GM12878 (cell line): ENCODE measurements around the gene BTBD10. TPM values are rescaled to one million over a fixed set of nuclear protein-coding genes. Genes with fewer than 3 reads are reported as not detected.
"Not testable (repeated sequence)": the region's sequence is repeated elsewhere in the genome, so short reads cannot be mapped to it uniquely, and the experiment has no call there.

Experiments
- ATAC-seq: fragments of 200-7000 bp; cut with Tn5 transposase; 3 replicates; pipeline ENCODE4 v1.9.1; 2020; ENCODE audit warnings: mild to moderate bottlenecking, moderate library complexity
- BruUV-seq: library from RNA; stranded (reverse); fragments of 400-500 nt; replicated peaks from 2 replicates; lab custom pipeline; 2021; lab: Mats Ljungman, UMichigan
- CTCF ChIA-PET: fragments of 300-600 bp; sonication (Branson Sonifier 250); formaldehyde crosslinking; extraction: SDS; loops from one replicate; lab custom pipeline; 2021; ENCODE audit warnings: inconsistent platforms; lab: Yijun Ruan, JAX
- POLR2A ChIA-PET: fragments of 350-600 bp; formaldehyde crosslinking; extraction: SDS; loops from one replicate; lab custom pipeline; 2021; ENCODE audit warnings: inconsistent platforms; lab: Charles Lee
- RAD21 ChIA-PET: fragments of 300-600 bp; sonication (Branson Sonifier 250); formaldehyde crosslinking; loops from one replicate; lab custom pipeline; 2023; ENCODE audit warnings: antibody characterized with exemption; ENCODE audit not compliant: unreplicated experiment; lab: Charles Lee
- SMC1A ChIA-PET: fragments of 300-600 bp; sonication (Branson Sonifier 250); formaldehyde crosslinking; loops from one replicate; lab custom pipeline; 2023; ENCODE audit not compliant: unreplicated experiment, uncharacterized antibody; lab: Charles Lee
- DNase-seq: peaks from one replicate; pipeline ENCODE4 v3.0.0-alpha.2; 2011; ENCODE audit warnings: low read depth, low spot score
- FAIRE-seq: peaks from 3 replicates; lab custom pipeline; 2011; peaks lifted over from hg19 to GRCh38; lab: Jason Lieb, UNC
- H2AFZ ChIP-seq: 2 replicates; pipeline ENCODE4 v1.6.0; 2011; ENCODE audit warnings: low read depth, low read length, control low read depth; ENCODE audit not compliant: control insufficient read depth
- H3K27ac ChIP-seq: 2 replicates; pipeline ENCODE4 v1.5.1; 2011; ENCODE audit warnings: control low read depth; ENCODE audit not compliant: control insufficient read depth, insufficient read depth
- H3K27me3 ChIP-seq, 2 experiments: replicated peaks in 1 of 2; 2 replicates each; pipeline versions ENCODE4 v1.6.0 to v1.6.1; 2011; ENCODE audit warnings: low read length in 1 of 2; ENCODE audit not compliant: control insufficient read depth in 2 of 2, insufficient read depth in 2 of 2
- H3K36me3 ChIP-seq, 2 experiments: 2 replicates each; pipeline ENCODE4 v1.5.1; 2011; ENCODE audit warnings: low read length in 1 of 2; ENCODE audit not compliant: control insufficient read depth in 2 of 2, insufficient read depth in 2 of 2
- H3K4me1 ChIP-seq: 2 replicates; pipeline ENCODE4 v1.6.1; 2011; ENCODE audit warnings: mild to moderate bottlenecking, low read length, moderate library complexity, mixed read lengths; ENCODE audit not compliant: control insufficient read depth, insufficient read depth
- H3K4me2 ChIP-seq: 2 replicates; pipeline ENCODE4 v1.6.0; 2011; ENCODE audit warnings: control low read depth; ENCODE audit not compliant: control insufficient read depth, insufficient read depth
- H3K4me3 ChIP-seq: fragments of 200-600 bp; sonication (generic); 2 replicates; pipeline ENCODE4 v1.5.1; 2016
- H3K79me2 ChIP-seq: 2 replicates; pipeline ENCODE4 v1.6.0; 2011; ENCODE audit warnings: low read length; ENCODE audit not compliant: control insufficient read depth, insufficient read depth
- H3K9ac ChIP-seq: 2 replicates; pipeline ENCODE4 v1.8.0; 2011; ENCODE audit warnings: low read length, control low read depth, mixed read lengths; ENCODE audit not compliant: control insufficient read depth, insufficient read depth
- H3K9me3 ChIP-seq: replicated peaks from 3 replicates; pipeline ENCODE4 v1.5.1; 2011; ENCODE audit warnings: mild to moderate bottlenecking, low read length; ENCODE audit not compliant: control insufficient read depth, insufficient read depth
- H4K20me1 ChIP-seq: 2 replicates; pipeline ENCODE4 v1.6.0; 2011; ENCODE audit not compliant: control insufficient read depth, insufficient read depth
- HDAC6 ChIP-seq: fragments of 200-600 bp; sonication (generic); IDR thresholded peaks from one replicate; pipeline ENCODE4 v1.8.0; 2017; ENCODE audit warnings: antibody characterized with exemption; ENCODE audit not compliant: unreplicated experiment
- SMAD5 ChIP-seq: IDR thresholded peaks from 2 replicates; pipeline ENCODE4 v1.6.1; 2016; ENCODE audit warnings: antibody characterized with exemption, low read depth
- STAT1 ChIP-seq: fragments of 450-650 bp; conservative IDR thresholded peaks from 2 replicates; pipeline ENCODE4 v1.6.1; 2014; ENCODE audit warnings: antibody characterized with exemption, mild to moderate bottlenecking
- WGBS: methylation state at CpG from one replicate; pipeline ENCODE4 v1.1.6; 2016; ENCODE audit warnings: low lambda C conversion rate; ENCODE audit not compliant: insufficient replicate concordance, insufficient coverage; ENCODE audit errors: missing lambda C conversion rate; 5-methylcytosine and 5-hydroxymethylcytosine counted together
- in situ Hi-C: fragments of 300-500 bp; cut with MboI; formaldehyde crosslinking; loops from 9 replicates; pipeline ENCODE4 v1.14.3; 2018; ENCODE audit warnings: mixed read lengths
- intact Hi-C: fragments of 100-400 bp; cut with micrococcal nuclease; formaldehyde crosslinking; loops from one replicate; pipeline ENCODE4 v1.14.2; 2022; ENCODE audit not compliant: unreplicated experiment
- polyA plus RNA-seq, 11 experiments: library from polyadenylated mRNA; depleted of rRNA in 4 of 11; unstranded in 6 of 11; stranded (reverse) in 5 of 11; fragments of >200 nt; fragmentation: Nextera tagmentation in 4 of 11; fragmentation: Illumina TruSeq in 1 of 11; extraction: Ambion mirVana in 4 of 11; extraction: Trizol in 1 of 11; gene quantifications; 1 replicate in 1 of 11; 2 replicates in 10 of 11; pipeline versions ENCODE4 v1.2.1 to v1.2.3, GENCODE V29; 2011 to 2016; ENCODE audit warnings: inconsistent platforms in 2 of 11, missing spikeins in 2 of 11, low read depth in 1 of 11
- total RNA-seq, 4 experiments: library from RNA; depleted of rRNA in 3 of 4; stranded (reverse); fragments of >200 nt in 3 of 4; fragmentation: Illumina TruSeq in 1 of 4; extraction: Trizol in 1 of 4; gene quantifications; 2 replicates each; pipeline versions ENCODE4 v1.2.1 to v1.2.3, GENCODE V29; 2013 to 2021

Gene BTBD10
- total and polyA plus RNA-seq, 10 of the 15 experiments (the other 5 are each of a cell fraction or from before 2014, with no cell fraction given) = 20.8 to 38.8 (median 26.9) TPM

DNA sequence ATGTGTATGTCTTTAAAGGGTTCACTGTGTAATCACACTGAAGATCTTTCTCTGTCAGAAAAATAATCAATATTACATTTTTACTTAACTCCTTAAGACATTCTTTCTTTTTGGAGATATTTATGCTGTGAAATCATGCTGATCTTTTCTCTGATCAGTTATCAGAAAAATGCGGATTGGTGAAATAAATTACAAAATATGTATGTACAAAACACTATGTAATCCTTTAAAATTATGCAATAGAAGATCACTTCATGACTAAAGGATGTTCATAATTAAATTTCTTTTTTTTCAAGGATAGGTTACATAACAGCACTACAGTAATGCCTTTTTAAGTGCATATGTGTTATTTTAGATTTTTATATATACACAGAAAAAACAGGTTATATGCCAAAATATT, 24.7 kb downstream of the BTBD10 start:
- ChIA-PET POLR2A (interaction anchor here (1.2 kb wide), 1 partner anchor 10 kb away, joined by 3 read pairs; no protein-coding TSS in a partner anchor), CTCF (interaction anchor here (0.8 kb wide), 1 partner anchor 27 kb away, joined by 4 read pairs; no protein-coding TSS in a partner anchor), SMC1A (interaction anchor here (1.1 kb wide), 2 partner anchors 10 to 103 kb away, joined by 3 read pairs; no protein-coding TSS in a partner anchor), RAD21 (no interaction called here)
- intact Hi-C loops = no loop called here
- no TSS peak for BruUV-seq
- Histone ChIP-seq H3K9me3 (no peaks in the 10 kb centered on the region; the same call in 2 of the 3 replicates), H3K36me3 (no peaks in the 10 kb centered on the region), H2AFZ (no peak overlapping the region), H3K4me1 (no peaks in the 10 kb centered on the region), H3K27me3 (no peaks in the 10 kb centered on the region), H3K79me2 (no peaks in the 10 kb centered on the region), H4K20me1 (no peaks in the 10 kb centered on the region), H3K9ac (no peak overlapping the region), H3K27ac (no peak overlapping the region), H3K4me3 (no peak overlapping the region), H3K4me2 (no peak overlapping the region)
- in situ Hi-C loops = no loop called here
- 100% methylated on average over 1 of the region's 1 CpG for WGBS
- ATAC-seq (no peak), DNase-seq (no peak), FAIRE-seq (no peak)
- no peak for TF ChIP-seq HDAC6
- TF ChIP-seq STAT1 = no peak
- no peak for TF ChIP-seq SMAD5

- SMC1A ChIA-PET = interaction anchor here (1.5 to 2.1 kb wide), 3 partner anchors 11 to 27 kb away, joined by 3 to 8 read pairs (median 3); no protein-coding TSS in a partner anchor
- CTCF ChIA-PET = interaction anchor here (0.9 to 1.2 kb wide), 3 partner anchors 14 to 51 kb away, joined by 3 to 5 read pairs (median 3); no protein-coding TSS in a partner anchor
- H3K4me1 ChIP-seq, H3K9me3 ChIP-seq, H3K36me3 ChIP-seq, H3K9ac ChIP-seq, FAIRE-seq, H3K4me2 ChIP-seq, H4K20me1 ChIP-seq, H3K4me3 ChIP-seq, RAD21 ChIA-PET, H2AFZ ChIP-seq, ATAC-seq, H3K27me3 ChIP-seq, H3K79me2 ChIP-seq, H3K27ac ChIP-seq, in situ Hi-C loops, intact Hi-C loops, DNase-seq, BruUV-seq: not testable (repeated sequence)
- POLR2A ChIA-PET = interaction anchor here (0.9 kb wide), 1 partner anchor 36 kb away, joined by 4 read pairs; no protein-coding TSS in a partner anchor
- WGBS = 79% methylated on average over 7 of the region's 7 CpGs
Observed at GRCh38 chr11:13436836-13437235, 26.2 kb downstream of the BTBD10 start.
